H9 (cell line): Measurements from ENCODE around the gene GALNT12. TPM values are rescaled to one million over a fixed set of nuclear protein-coding genes. Genes with fewer than 3 reads are reported as not detected.

Source experiments
- DNase-seq: peaks from one replicate; pipeline ENCODE4 v3.0.0-alpha.2; 2017
- H2AFZ ChIP-seq: one replicate; pipeline ENCODE4 v1.6.1; 2013; ENCODE audit warnings: mild to moderate bottlenecking, low read length, control low read depth, moderate library complexity
- H2AK5ac ChIP-seq: 2 replicates; pipeline ENCODE4 v1.6.1; 2013; ENCODE audit warnings: low read length, control low read depth, mixed read lengths; ENCODE audit not compliant: insufficient read length
- H2BK120ac ChIP-seq: one replicate; pipeline ENCODE4 v1.6.1; 2013; ENCODE audit warnings: low read depth, mild to moderate bottlenecking, low read length, control low read depth, inconsistent platforms; ENCODE audit not compliant: poor library complexity, severe bottlenecking
- H2BK12ac ChIP-seq: 2 replicates; pipeline ENCODE4 v1.6.1; 2013; ENCODE audit warnings: low read length, control low read depth, mixed read lengths, low read depth; ENCODE audit not compliant: insufficient read length
- H2BK15ac ChIP-seq: 2 replicates; pipeline ENCODE4 v1.6.1; 2013; ENCODE audit warnings: low read depth, low read length, control low read depth
- H2BK20ac ChIP-seq: one replicate; pipeline ENCODE4 v1.6.1; 2013; ENCODE audit warnings: low read depth, mild to moderate bottlenecking, low read length, control low read depth, inconsistent platforms; ENCODE audit not compliant: poor library complexity, severe bottlenecking
- H2BK5ac ChIP-seq: 2 replicates; pipeline ENCODE4 v1.6.1; 2013; ENCODE audit warnings: low read length, control low read depth, mixed read lengths; ENCODE audit not compliant: insufficient read length
- H3K14ac ChIP-seq: 2 replicates; pipeline ENCODE4 v1.6.1; 2013; ENCODE audit warnings: low read length, control low read depth; ENCODE audit not compliant: insufficient read depth
- H3K18ac ChIP-seq: 2 replicates; pipeline ENCODE4 v1.6.1; 2013; ENCODE audit warnings: low read depth, mild to moderate bottlenecking, mixed read lengths, low read length, control low read depth; ENCODE audit not compliant: insufficient read length
- H3K23ac ChIP-seq: 2 replicates; pipeline ENCODE4 v1.6.1; 2013; ENCODE audit warnings: low read length, control low read depth, mixed read lengths, low read depth; ENCODE audit not compliant: insufficient read length
- H3K23me2 ChIP-seq: 2 replicates; pipeline ENCODE4 v1.6.1; 2013; ENCODE audit warnings: low read depth, mild to moderate bottlenecking, mixed read lengths, low read length, control low read depth; ENCODE audit not compliant: insufficient read length, poor library complexity, severe bottlenecking
- H3K27ac ChIP-seq: 2 replicates; pipeline ENCODE4 v1.5.1; 2013; ENCODE audit warnings: low read length, control low read depth, mixed read lengths, low read depth; ENCODE audit not compliant: insufficient read length
- H3K27me3 ChIP-seq: 2 replicates; pipeline ENCODE4 v1.6.1; 2013; ENCODE audit warnings: low read length, control low read depth, inconsistent platforms; ENCODE audit not compliant: insufficient read depth
- H3K4ac ChIP-seq: 2 replicates; pipeline ENCODE4 v1.6.1; 2013; ENCODE audit warnings: low read depth, mild to moderate bottlenecking, control low read depth, inconsistent platforms, low read length, moderate library complexity
- H3K4me1 ChIP-seq: 2 replicates; pipeline ENCODE4 v1.6.1; 2013; ENCODE audit warnings: low read length, control low read depth, inconsistent platforms; ENCODE audit not compliant: insufficient read depth
- H3K4me2 ChIP-seq: 2 replicates; pipeline ENCODE4 v1.6.1; 2013; ENCODE audit warnings: low read length, control low read depth, mixed read lengths; ENCODE audit not compliant: insufficient read length, insufficient read depth
- H3K56ac ChIP-seq: 2 replicates; pipeline ENCODE4 v1.6.1; 2013; ENCODE audit warnings: low read depth, mild to moderate bottlenecking, mixed read lengths, low read length, control low read depth; ENCODE audit not compliant: insufficient read length
- H3K79me1 ChIP-seq: 2 replicates; pipeline ENCODE4 v1.6.1; 2013; ENCODE audit warnings: low read depth, mild to moderate bottlenecking, moderate library complexity, low read length, control low read depth, inconsistent platforms; ENCODE audit not compliant: insufficient read depth, poor library complexity, severe bottlenecking
- H3K79me2 ChIP-seq: 2 replicates; pipeline ENCODE4 v1.6.1; 2013; ENCODE audit warnings: low read length, control low read depth, inconsistent platforms; ENCODE audit not compliant: insufficient read depth
- H3K9ac ChIP-seq: 2 replicates; pipeline ENCODE4 v1.6.1; 2013; ENCODE audit warnings: low read length, control low read depth, mixed read lengths; ENCODE audit not compliant: insufficient read length; ENCODE audit errors: extremely low read depth
- H3K9me3 ChIP-seq: one replicate; pipeline ENCODE4 v1.6.1; 2013; ENCODE audit warnings: low read depth, low read length, inconsistent platforms; ENCODE audit not compliant: control insufficient read depth
- H3T11ph ChIP-seq: one replicate; pipeline ENCODE4 v1.6.1; 2013; ENCODE audit warnings: mild to moderate bottlenecking, low read length, control low read depth, inconsistent platforms
- H4K20me1 ChIP-seq: one replicate; pipeline ENCODE4 v1.6.1; 2013; ENCODE audit not compliant: control insufficient read depth, insufficient read length, insufficient read depth
- H4K5ac ChIP-seq: 2 replicates; pipeline ENCODE4 v1.6.1; 2013; ENCODE audit warnings: low read depth, mild to moderate bottlenecking, mixed read lengths, low read length, control low read depth; ENCODE audit not compliant: insufficient read length
- H4K8ac ChIP-seq: replicated peaks from 2 replicates; pipeline ENCODE4 v1.6.1; 2013; ENCODE audit warnings: low read length, control low read depth, mixed read lengths, low read depth; ENCODE audit not compliant: insufficient read length
- H4K91ac ChIP-seq: 2 replicates; pipeline ENCODE4 v1.6.1; 2013; ENCODE audit warnings: low read depth, mild to moderate bottlenecking, moderate library complexity, mixed read lengths, low read length, control low read depth; ENCODE audit not compliant: insufficient read length
- H3K27ac Mint-ChIP-seq, 3 experiments: 2 replicates in 2 of 3; 3 replicates in 1 of 3; pipeline ENCODE4 v1.8.0; 2020 to 2021; ENCODE audit warnings: mixed read lengths in 3 of 3, mild to moderate bottlenecking in 1 of 3, moderate library complexity in 1 of 3
- H3K27me3 Mint-ChIP-seq: 2 replicates; pipeline ENCODE4 v1.8.0; 2021; ENCODE audit warnings: low read depth, mild to moderate bottlenecking, moderate library complexity, mixed read lengths
- H3K36me3 Mint-ChIP-seq, 3 experiments: 2 replicates in 2 of 3; 3 replicates in 1 of 3; pipeline ENCODE4 v1.8.0; 2020 to 2021; ENCODE audit warnings: low read depth in 3 of 3, mixed read lengths in 3 of 3; ENCODE audit not compliant: insufficient read depth in 1 of 3
- H3K4me1 Mint-ChIP-seq, 2 experiments: 2 replicates each; pipeline ENCODE4 v1.8.0; 2020; ENCODE audit warnings: mixed read lengths in 2 of 2
- H3K4me3 Mint-ChIP-seq, 2 experiments: 2 replicates in 1 of 2; 3 replicates in 1 of 2; pipeline ENCODE4 v1.8.0; 2020 to 2021; ENCODE audit warnings: mild to moderate bottlenecking in 2 of 2, mixed read lengths in 2 of 2, moderate library complexity in 1 of 2
- H3K9me3 Mint-ChIP-seq, 2 experiments: 2 replicates in 1 of 2; 3 replicates in 1 of 2; pipeline ENCODE4 v1.8.0; 2020; ENCODE audit warnings: mild to moderate bottlenecking in 2 of 2, mixed read lengths in 2 of 2, moderate library complexity in 1 of 2
- WGBS: extraction: QIAGEN DNeasy Blood & Tissue Kit; methylation state at CpG from one replicate; pipeline ENCODE4 v1.1.7; 2013; ENCODE audit warnings: missing lambda C conversion rate, low lambda C conversion rate, mixed read lengths; ENCODE audit not compliant: insufficient read length; ENCODE audit errors: extremely low coverage; 5-methylcytosine and 5-hydroxymethylcytosine counted together
- total RNA-seq: library from RNA; stranded (reverse); gene quantifications from 2 replicates; pipeline ENCODE4 v1.2.1, GENCODE V29; 2021
- TF ChIP-seq, protein P1 (sequence below): fragments of 200-600 bp; sonication (generic); conservative IDR thresholded peaks from 3 replicates; pipeline ENCODE4 v1.8.0; 2021; ENCODE audit warnings: antibody characterized with exemption, mild to moderate bottlenecking

Gene GALNT12
- total RNA-seq, 1 experiment from 2014 or later: 18.0 TPM

DNA sequence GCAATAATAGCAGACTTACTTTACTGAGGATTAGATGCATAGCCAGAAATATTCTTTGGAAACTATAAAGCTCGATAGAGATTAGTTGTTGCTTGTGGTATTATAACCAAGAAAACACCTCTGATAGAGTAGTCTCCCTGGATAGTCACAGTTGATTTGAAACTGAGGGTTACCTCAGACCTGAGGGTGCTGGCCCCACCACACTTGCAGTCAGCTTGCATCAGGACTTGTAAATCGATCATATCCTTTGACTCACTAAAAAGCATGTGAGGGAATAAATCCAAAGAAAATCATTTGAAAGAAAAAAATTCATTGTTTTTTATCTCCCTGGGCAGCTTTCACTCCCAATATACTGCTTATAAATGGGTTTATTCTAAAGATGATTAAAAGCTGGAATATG is 39.4 kb downstream of the GALNT12 start:
- Histone ChIP-seq H2BK5ac (no peak overlapping the region), H2AK5ac (no peak overlapping the region), H4K8ac (no peak overlapping the region), H3K79me1 (no peaks in the 10 kb centered on the region), H3K23ac (no peak overlapping the region), H2BK120ac (no peak overlapping the region), H2AFZ (no peak overlapping the region), H2BK20ac (no peak overlapping the region), H3K14ac (no peak overlapping the region), H3K4me2 (no peak overlapping the region), H2BK12ac (no peak overlapping the region), H3K23me2 (no peaks in the 10 kb centered on the region), H2BK15ac (no peak overlapping the region), H3K79me2 (no peaks in the 10 kb centered on the region), H3K4ac (no peak overlapping the region), H3K4me1 (no peaks in the 10 kb centered on the region; the same call in 1 of the 2 replicates), H3K18ac (no peak overlapping the region), H3K27ac (no peak overlapping the region), H4K20me1 (no peaks in the 10 kb centered on the region), H4K5ac (no peak overlapping the region), H3K27me3 (no peaks in the 10 kb centered on the region), H3T11ph (no peak overlapping the region), H3K9ac (no peak overlapping the region), H3K9me3 (no peaks in the 10 kb centered on the region), H3K56ac (no peak overlapping the region), H4K91ac (no peak overlapping the region)
- TF ChIP-seq, protein P1, sequence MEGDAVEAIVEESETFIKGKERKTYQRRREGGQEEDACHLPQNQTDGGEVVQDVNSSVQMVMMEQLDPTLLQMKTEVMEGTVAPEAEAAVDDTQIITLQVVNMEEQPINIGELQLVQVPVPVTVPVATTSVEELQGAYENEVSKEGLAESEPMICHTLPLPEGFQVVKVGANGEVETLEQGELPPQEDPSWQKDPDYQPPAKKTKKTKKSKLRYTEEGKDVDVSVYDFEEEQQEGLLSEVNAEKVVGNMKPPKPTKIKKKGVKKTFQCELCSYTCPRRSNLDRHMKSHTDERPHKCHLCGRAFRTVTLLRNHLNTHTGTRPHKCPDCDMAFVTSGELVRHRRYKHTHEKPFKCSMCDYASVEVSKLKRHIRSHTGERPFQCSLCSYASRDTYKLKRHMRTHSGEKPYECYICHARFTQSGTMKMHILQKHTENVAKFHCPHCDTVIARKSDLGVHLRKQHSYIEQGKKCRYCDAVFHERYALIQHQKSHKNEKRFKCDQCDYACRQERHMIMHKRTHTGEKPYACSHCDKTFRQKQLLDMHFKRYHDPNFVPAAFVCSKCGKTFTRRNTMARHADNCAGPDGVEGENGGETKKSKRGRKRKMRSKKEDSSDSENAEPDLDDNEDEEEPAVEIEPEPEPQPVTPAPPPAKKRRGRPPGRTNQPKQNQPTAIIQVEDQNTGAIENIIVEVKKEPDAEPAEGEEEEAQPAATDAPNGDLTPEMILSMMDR: no peak
- no peak overlapping the region for H3K27ac Mint-ChIP-seq
- no peaks in the 10 kb centered on the region for H3K9me3 Mint-ChIP-seq
- peaks cover 4% of the 10 kb centered on the region; the same call in 1 of the 2 replicates for H3K27me3 Mint-ChIP-seq
- H3K36me3 Mint-ChIP-seq: peaks cover 0 to 16% (median 4%) of the 10 kb centered on the region in 3 experiments; a peak in 3 of 7 replicates
- peaks cover 14 to 23% of the 10 kb centered on the region in 2 experiments for H3K4me1 Mint-ChIP-seq
- DNase-seq: no peak
- H3K4me3 Mint-ChIP-seq: no peak overlapping the region
- no CpG with 5 or more reads among the region's 2 CpGs for WGBS
